Endothelial cell (in vitro differentiated cells): ENCODE measurements around the gene CC2D1A. TPM values are rescaled to one million over a fixed set of nuclear protein-coding genes. Genes with fewer than 3 reads are reported as not detected.

Experiments
- DNase-seq: peaks from one replicate; pipeline ENCODE4 v3.0.0; 2021; ENCODE audit warnings: low spot score
- H3K27ac Mint-ChIP-seq: one replicate; pipeline ENCODE4 v1.8.0; 2021; ENCODE audit warnings: mixed read lengths, inconsistent platforms; ENCODE audit not compliant: unreplicated experiment
- H3K27me3 Mint-ChIP-seq: one replicate; pipeline ENCODE4 v1.8.0; 2021; ENCODE audit warnings: mild to moderate bottlenecking, moderate library complexity, mixed read lengths, inconsistent platforms; ENCODE audit not compliant: unreplicated experiment
- H3K36me3 Mint-ChIP-seq: one replicate; pipeline ENCODE4 v1.8.0; 2021; ENCODE audit warnings: mild to moderate bottlenecking, low read depth, mixed read lengths, inconsistent platforms; ENCODE audit not compliant: unreplicated experiment
- H3K4me1 Mint-ChIP-seq: one replicate; pipeline ENCODE4 v1.8.0; 2021; ENCODE audit warnings: mild to moderate bottlenecking, mixed read lengths, inconsistent platforms; ENCODE audit not compliant: unreplicated experiment
- H3K4me3 Mint-ChIP-seq: one replicate; pipeline ENCODE4 v1.8.0; 2021; ENCODE audit warnings: mild to moderate bottlenecking, mixed read lengths, inconsistent platforms; ENCODE audit not compliant: unreplicated experiment
- H3K9me3 Mint-ChIP-seq: one replicate; pipeline ENCODE4 v1.8.0; 2021; ENCODE audit warnings: mixed read lengths, inconsistent platforms; ENCODE audit not compliant: unreplicated experiment
- CTCF ChIP-seq: fragments of 200-600 bp; sonication (generic); IDR thresholded peaks from one replicate; pipeline ENCODE4 v1.5.0; 2021; ENCODE audit warnings: antibody characterized with exemption; ENCODE audit not compliant: unreplicated experiment
- total RNA-seq: library from RNA; stranded (reverse); fragmentation: NEBNext Ultra II Directional; extraction: Animal tissue kit (Norgen Biotek cat#: 25700); gene quantifications from one replicate; pipeline ENCODE4 v1.2.1, GENCODE V29; 2021; ENCODE audit not compliant: unreplicated experiment

Gene CC2D1A
- total RNA-seq, 1 donor from 2014 or later = 17.1 TPM

DNA sequence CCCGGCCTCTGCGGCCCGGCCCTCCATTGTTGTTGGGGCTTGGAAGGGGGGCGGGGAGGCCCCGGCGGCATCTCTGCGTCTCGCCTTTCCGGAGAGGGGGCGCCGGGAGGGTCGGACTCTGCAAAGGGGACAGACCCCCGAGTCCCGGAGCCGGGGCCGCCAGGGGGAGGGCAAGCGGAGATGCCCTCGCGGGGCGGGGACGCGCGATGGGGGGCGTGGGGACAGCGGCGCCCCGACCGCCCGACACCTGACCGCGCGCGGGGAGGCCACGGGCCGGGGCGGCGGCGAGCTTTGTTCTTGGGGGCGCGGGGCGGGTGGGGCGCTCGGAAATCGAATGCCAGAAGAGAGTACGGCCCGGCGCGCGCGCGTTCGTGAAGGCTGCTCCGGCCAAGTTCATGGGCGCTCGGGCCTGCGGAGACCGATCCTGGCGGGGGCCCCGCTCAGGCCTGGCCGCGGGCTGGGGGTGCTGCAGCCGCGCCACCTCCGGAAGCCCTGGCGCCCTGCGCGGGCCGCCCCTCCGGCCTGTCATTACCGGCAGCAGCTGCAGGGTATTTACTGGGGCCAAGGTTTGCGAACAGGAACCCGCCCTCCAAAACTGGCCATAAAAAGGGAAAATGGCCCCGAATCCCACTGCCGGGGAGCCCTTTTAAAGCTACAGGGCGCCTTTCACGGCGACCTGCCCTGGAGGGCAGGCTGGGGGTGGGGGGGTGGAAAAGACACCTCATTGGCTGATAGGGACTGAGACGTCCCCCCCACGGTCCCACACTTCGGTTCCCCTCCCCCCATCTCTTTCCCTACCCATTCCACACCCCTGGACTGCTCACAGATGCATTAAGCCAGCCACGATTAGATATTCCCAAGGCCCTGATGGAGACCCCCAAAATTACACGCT, 40.2 kb upstream of the CC2D1A start:
- DNase-seq = no peak
- peak overlapping the region; percentile 91 for H3K4me3 Mint-ChIP-seq
- H3K4me1 Mint-ChIP-seq = peaks cover 15% of the 10 kb centered on the region
- H3K27me3 Mint-ChIP-seq = peaks cover 29% of the 10 kb centered on the region
- peaks cover 10% of the 10 kb centered on the region for H3K36me3 Mint-ChIP-seq
- no peak overlapping the region for H3K27ac Mint-ChIP-seq
- TF ChIP-seq CTCF = no peak
- no peaks in the 10 kb centered on the region for H3K9me3 Mint-ChIP-seq

DNA sequence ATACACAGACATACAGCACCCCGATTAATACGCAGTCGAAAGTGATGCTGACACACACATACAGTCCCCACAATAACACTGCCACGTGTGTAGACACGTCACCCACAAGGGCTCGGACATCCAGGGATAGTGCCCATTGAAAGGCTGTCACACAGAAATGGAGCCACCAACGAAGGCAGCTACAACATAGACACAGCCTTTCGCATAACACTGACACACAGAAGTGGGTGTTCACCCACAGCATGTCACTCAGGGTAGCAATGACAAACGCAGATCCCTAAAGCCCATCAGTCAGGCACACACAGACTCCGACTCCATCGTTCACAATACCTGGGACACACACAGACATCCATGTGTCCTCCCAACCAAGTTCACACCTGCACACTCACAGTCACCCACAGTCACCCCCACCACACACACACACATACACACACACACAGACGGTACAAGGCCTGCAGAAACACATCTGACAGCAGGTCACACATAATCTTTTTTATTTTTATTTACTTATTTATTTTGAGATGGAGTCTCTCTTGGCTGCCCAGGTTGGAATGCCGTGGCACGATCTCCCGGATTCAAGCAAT, 39.4 kb upstream of the CC2D1A start:
- Mint-ChIP-seq H3K9me3 (no peaks in the 10 kb centered on the region), H3K27ac (peak overlapping the region; percentile 72), H3K36me3 (peaks cover 10% of the 10 kb centered on the region), H3K27me3 (peaks cover 25% of the 10 kb centered on the region), H3K4me3 (peak overlapping the region; percentile 91), H3K4me1 (peaks cover 13% of the 10 kb centered on the region)
- no peak for DNase-seq
- no peak for TF ChIP-seq CTCF

DNA sequence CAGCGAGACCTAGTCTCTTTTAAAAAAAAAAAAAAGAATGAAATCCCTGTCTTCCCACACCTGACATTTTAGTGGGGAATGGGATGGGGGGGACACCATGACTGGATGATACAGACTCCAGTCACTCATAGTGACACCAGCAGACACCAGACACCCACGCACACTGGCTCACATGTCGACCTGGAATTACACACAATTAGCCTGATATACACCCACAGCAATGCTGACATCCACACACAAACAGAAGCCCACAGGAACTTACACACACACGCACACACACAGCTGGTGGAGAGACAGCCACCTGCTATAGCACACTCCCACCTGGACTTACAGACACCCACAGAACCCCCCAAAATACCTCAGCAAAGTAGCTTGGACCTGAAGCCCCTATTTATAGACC, 37.3 kb upstream of the CC2D1A start:
- Mint-ChIP-seq H3K36me3 (peaks cover 10% of the 10 kb centered on the region), H3K4me3 (no peak overlapping the region), H3K27me3 (peaks cover 23% of the 10 kb centered on the region), H3K9me3 (no peaks in the 10 kb centered on the region), H3K27ac (peak overlapping the region; percentile 16), H3K4me1 (peaks cover 7% of the 10 kb centered on the region)
- no peak for TF ChIP-seq CTCF
- DNase-seq = no peak

DNA sequence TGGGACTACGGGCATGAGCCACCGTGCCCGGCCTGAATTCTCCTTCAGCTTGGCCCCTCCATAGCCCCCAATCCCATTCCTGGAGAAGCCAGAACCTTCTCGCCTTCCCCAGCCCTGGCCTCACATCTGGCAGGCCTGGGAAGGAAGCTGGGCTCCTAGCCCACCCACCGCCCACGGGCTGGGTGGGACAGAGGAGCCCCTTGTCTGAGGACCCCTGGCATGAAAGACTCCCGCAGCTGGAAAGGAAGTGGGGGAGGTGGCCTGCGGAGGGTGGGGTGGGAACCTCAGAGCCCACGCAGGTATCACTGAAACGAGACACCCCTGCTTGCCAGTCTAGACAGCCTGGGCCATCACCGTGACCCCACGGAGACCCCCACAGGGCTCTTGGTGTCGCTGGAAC, 36.7 kb upstream of the CC2D1A start:
- H3K4me3 Mint-ChIP-seq = no peak overlapping the region
- peaks cover 10% of the 10 kb centered on the region for H3K4me1 Mint-ChIP-seq
- peaks cover 22% of the 10 kb centered on the region for H3K27me3 Mint-ChIP-seq
- no peak for DNase-seq
- H3K27ac Mint-ChIP-seq = no peak overlapping the region
- H3K36me3 Mint-ChIP-seq = peaks cover 9% of the 10 kb centered on the region
- no peak for TF ChIP-seq CTCF
- H3K9me3 Mint-ChIP-seq = no peaks in the 10 kb centered on the region

GRCh38 chr19:13870873-13871272, 35.1 kb upstream of the CC2D1A start:
- H3K27ac Mint-ChIP-seq = no peak overlapping the region
- H3K4me3 Mint-ChIP-seq = no peak overlapping the region
- H3K9me3 Mint-ChIP-seq = no peaks in the 10 kb centered on the region
- peaks cover 6% of the 10 kb centered on the region for H3K36me3 Mint-ChIP-seq
- H3K4me1 Mint-ChIP-seq = peaks cover 12% of the 10 kb centered on the region
- peaks cover 20% of the 10 kb centered on the region for H3K27me3 Mint-ChIP-seq
- DNase-seq = no peak
- TF ChIP-seq CTCF = no peak
